Suprapubic skin (tissue), 3 donors: ENCODE results near the gene MCTP1.

Source experiments
- CTCF ChIP-seq, 2 donors: fragments of 200-600 bp in 1 of 2; fragments of 450-650 bp in 1 of 2; sonication (generic) in 1 of 2; IDR thresholded peaks; one replicate each; pipeline ENCODE4 v1.5.1; 2016 to 2019; ENCODE audit warnings: antibody characterized with exemption in 2 of 2, mild to moderate bottlenecking in 1 of 2, moderate library complexity in 1 of 2
- POLR2A ChIP-seq, 2 donors: fragments of 450-650 bp; IDR thresholded peaks; one replicate each; pipeline ENCODE4 v1.6.1; 2017; ENCODE audit warnings: antibody characterized with exemption in 2 of 2, mild to moderate bottlenecking in 2 of 2, moderate library complexity in 2 of 2

GRCh38 chr5:95043648-95044047, 241.2 kb downstream of the MCTP1 start:
- TF ChIP-seq CTCF (IDR thresholded peaks at IDR 0.05) (no peak), POLR2A (IDR thresholded peaks at IDR 0.05) (no peak)
